Stimulated activated CD4-positive, alpha-beta T cell treated with anti-CD3 and anti-CD28 coated beads, Interleukin-4, amount 100 ng/mL, for 4 hours (primary cell): ENCODE data around the gene OR10A4.
A peak's percentile ranks its signal among the peaks of the same experiment; 100 is the strongest.
"Not testable (repeated sequence)": the region's sequence is repeated elsewhere in the genome, so short reads cannot be mapped to it uniquely, and the experiment has no call there.

Source experiments
- DNase-seq, 2 experiments: peaks; one replicate each; pipeline ENCODE4 v3.0.0-alpha.2; 2020

The OR10A4 gene

GRCh38 chr11:6900327-6900999 is 24.0 kb downstream of the OR10A4 start:
- DNase-seq = no peak

- not testable (repeated sequence) for DNase-seq
Observed at GRCh38 chr11:6904804-6905203, 28.4 kb downstream of the OR10A4 start.

DNA sequence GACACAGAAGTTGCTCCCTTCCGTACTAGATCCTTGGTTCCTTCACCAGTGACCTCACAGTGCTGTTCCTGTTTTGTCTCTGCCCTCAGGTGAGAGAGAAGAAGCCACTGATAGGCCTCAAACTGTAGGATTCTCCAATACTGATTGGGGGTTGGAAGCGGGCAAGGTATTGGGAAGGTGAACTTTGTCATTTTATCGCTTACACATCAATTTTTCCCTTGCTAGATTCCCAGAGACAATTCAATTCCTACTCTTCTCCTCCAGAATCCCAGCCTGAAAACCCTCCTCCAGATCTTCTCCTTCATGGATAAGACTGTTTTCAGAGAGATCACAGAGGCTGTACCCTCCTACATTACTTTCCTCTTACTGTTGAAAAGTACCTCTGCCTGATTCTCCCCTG is 35.0 kb downstream of the OR10A4 start:
- DNase-seq = no peak

GRCh38 chr11:6911948-6912347 is 35.5 kb downstream of the OR10A4 start:
- DNase-seq = no peak

- DNase-seq = no peak
Observed at GRCh38 chr11:6919698-6920097, 43.3 kb downstream of the OR10A4 start.

- no peak for DNase-seq
Observed at GRCh38 chr11:6920702-6921101, 44.3 kb downstream of the OR10A4 start, which contains the start of gene OR2D3. OR2D3 (plus strand) TSS chr11:6921002; CDS start chr11:6921002, 0 bp downstream.

- no peak for DNase-seq
Observed at GRCh38 chr11:6925007-6925577, 48.7 kb downstream of the OR10A4 start.

DNA sequence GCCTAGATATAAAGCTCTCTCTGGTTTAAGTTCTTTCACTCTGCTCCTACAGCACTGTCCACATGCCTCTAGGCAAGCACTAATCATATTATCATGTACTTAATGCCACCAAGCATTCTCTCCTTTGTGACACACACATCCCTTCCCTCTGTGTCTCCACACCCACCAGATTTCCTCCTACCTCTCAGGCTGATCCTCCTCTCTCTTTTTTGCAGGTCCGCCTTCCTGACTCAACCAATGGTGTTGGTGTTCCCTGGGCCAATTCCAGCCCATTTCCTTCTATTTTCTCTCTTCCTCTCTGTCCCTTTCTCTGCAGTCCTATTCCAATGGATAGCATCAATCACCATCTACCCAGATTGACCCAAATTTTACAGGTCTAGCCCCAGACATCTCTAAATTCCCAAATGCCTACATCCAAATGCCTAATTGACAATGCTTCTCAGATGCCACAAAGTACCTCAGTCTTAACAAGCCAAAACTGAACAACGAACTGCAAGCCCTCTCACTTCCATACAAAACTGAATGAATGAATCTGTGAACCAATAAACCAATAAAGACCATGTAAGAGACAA is 49.3 kb downstream of the OR10A4 start:
- no peak for DNase-seq

DNA sequence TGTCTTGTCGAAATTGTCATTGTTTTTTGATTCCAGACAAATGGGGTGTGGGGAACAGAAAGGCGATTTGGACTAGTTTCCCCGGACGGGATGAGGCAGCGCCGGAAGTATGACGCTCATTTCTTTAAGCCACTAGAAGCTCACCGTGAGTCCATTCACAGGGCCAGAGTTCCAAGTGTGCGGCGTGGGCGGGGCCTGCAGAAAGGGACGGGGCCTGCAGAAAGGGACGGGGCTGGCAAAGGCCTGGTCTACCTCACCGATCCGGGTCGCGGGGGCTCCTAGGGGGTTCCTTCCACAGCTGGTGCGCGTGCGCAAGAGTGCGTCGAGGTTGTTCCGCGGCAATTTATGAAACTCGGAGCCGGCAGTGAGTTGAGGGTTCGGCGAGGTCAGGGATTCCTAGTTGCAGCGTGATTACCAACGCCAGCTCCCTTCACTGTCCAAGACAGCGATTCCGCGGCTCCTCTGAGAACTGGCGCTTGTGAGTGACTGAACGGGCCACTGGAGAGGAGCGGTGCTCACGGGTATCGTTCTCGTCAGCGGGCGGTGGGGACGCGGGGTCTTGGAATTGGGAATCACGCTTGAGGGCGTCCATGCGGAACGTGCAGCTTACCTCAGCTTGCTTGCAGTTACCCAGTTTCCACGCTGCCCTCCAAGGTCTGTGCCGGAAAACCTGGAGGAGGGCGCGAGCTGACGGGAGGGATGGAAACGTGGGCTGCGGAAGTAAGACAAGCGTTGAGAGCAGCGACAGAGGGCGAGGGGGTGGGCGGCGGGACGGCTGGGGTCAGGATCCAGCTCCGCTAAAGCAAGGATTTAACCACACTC is 50.0 kb downstream of the OR10A4 start, which contains the start of gene ZNF215:
Gene ZNF215, plus strand, starts transcription at position 219 of the 822 bp plus-strand sequence. CDS start 5,847 bp downstream, outside the sequence.
- peak in 1 of 2 experiments; percentile 15 for DNase-seq

- DNase-seq = no peak
Observed at GRCh38 chr11:6927030-6927617, 50.7 kb downstream of the OR10A4 start.
